Endothelial cell of umbilical vein (primary cell): Measurements from ENCODE around the gene ZCWPW2. TPM values are rescaled to one million over a fixed set of nuclear protein-coding genes. Genes with fewer than 3 reads are reported as not detected.

Experiments used
- BruUV-seq: library from RNA; stranded (reverse); fragments of 400-500 nt; replicated peaks from 2 replicates; lab custom pipeline; 2021; lab: Mats Ljungman, UMichigan
- CTCF ChIA-PET: fragments of 300-600, 350-600 bp; sonication (Branson Sonifier 250); formaldehyde crosslinking; loops from one replicate; lab custom pipeline; 2021; ENCODE audit warnings: antibody characterized with exemption, inconsistent platforms; lab: Charles Lee
- POLR2A ChIA-PET: fragments of 300-600, 350-600 bp; sonication (Branson Sonifier 250); formaldehyde crosslinking; loops from one replicate; lab custom pipeline; 2021; ENCODE audit warnings: antibody characterized with exemption, inconsistent platforms; lab: Charles Lee
- DNase-seq: peaks from one replicate; pipeline ENCODE4 v3.0.0-alpha.2; 2011; ENCODE audit warnings: low read depth, low spot score
- FAIRE-seq: peaks from 2 replicates; lab custom pipeline; 2011; peaks lifted over from hg19 to GRCh38; lab: Jason Lieb, UNC
- H2AFZ ChIP-seq: 2 replicates; pipeline ENCODE4 v1.6.0; 2012; ENCODE audit warnings: low read depth, low read length, control low read depth, inconsistent platforms
- H3K27ac ChIP-seq: 2 replicates; pipeline ENCODE4 v1.5.1; 2011; ENCODE audit warnings: low read depth, mild to moderate bottlenecking, control low read depth, low read length, moderate library complexity; ENCODE audit not compliant: insufficient read depth
- H3K27me3 ChIP-seq, 2 experiments: 2 replicates each; pipeline versions ENCODE4 v1.6.0 to v1.6.1; 2011; ENCODE audit warnings: low read length in 2 of 2, mixed read lengths in 1 of 2; ENCODE audit not compliant: control insufficient read depth in 2 of 2, insufficient read depth in 2 of 2
- H3K36me3 ChIP-seq, 2 experiments: 2 replicates in 1 of 2; 3 replicates in 1 of 2; pipeline ENCODE4 v1.5.1; 2011; ENCODE audit warnings: low read length in 2 of 2, mild to moderate bottlenecking in 1 of 2, moderate library complexity in 1 of 2; ENCODE audit not compliant: control insufficient read depth in 2 of 2, insufficient read depth in 2 of 2; ENCODE audit errors: extremely low read depth in 1 of 2
- H3K4me1 ChIP-seq: 3 replicates; pipeline ENCODE4 v1.5.1; 2011; ENCODE audit warnings: mild to moderate bottlenecking, low read length; ENCODE audit not compliant: control insufficient read depth, insufficient read depth; ENCODE audit errors: extremely low read depth
- H3K4me2 ChIP-seq: 2 replicates; pipeline ENCODE4 v1.6.1; 2011; ENCODE audit warnings: low read length, control low read depth, mixed read lengths; ENCODE audit not compliant: insufficient read depth
- H3K4me3 ChIP-seq, 3 experiments: fragments of 200-600 bp in 1 of 3; sonication (generic), shearing (Covaris generic) in 1 of 3; replicated peaks in 1 of 3; 2 replicates each; pipeline ENCODE4 v1.5.1; 2011 to 2016; ENCODE audit warnings: control low read depth in 3 of 3, low read length in 3 of 3, mild to moderate bottlenecking in 2 of 3, inconsistent platforms in 1 of 3, low read depth in 1 of 3, moderate library complexity in 1 of 3; ENCODE audit not compliant: insufficient read depth in 1 of 3
- H3K79me2 ChIP-seq: 2 replicates; pipeline ENCODE4 v1.6.0; 2012; ENCODE audit warnings: low read length, inconsistent platforms; ENCODE audit not compliant: control insufficient read depth, insufficient read depth
- H3K9ac ChIP-seq: replicated peaks from 2 replicates; pipeline ENCODE3; 2011; ENCODE audit warnings: low read length, control low read depth; ENCODE audit not compliant: insufficient read depth; ENCODE audit errors: extremely low read depth
- H3K9me1 ChIP-seq: replicated peaks from 3 replicates; pipeline ENCODE4 v1.6.0; 2011; ENCODE audit warnings: mild to moderate bottlenecking, low read length; ENCODE audit not compliant: control insufficient read depth, insufficient read depth; ENCODE audit errors: extremely low read depth
- H3K9me3 ChIP-seq: replicated peaks from 2 replicates; pipeline ENCODE4 v1.5.1; 2012; ENCODE audit warnings: low read length, inconsistent platforms; ENCODE audit not compliant: control insufficient read depth, insufficient read depth
- H4K20me1 ChIP-seq: replicated peaks from 2 replicates; pipeline ENCODE3; 2011; ENCODE audit warnings: mild to moderate bottlenecking, low read length; ENCODE audit not compliant: control insufficient read depth, insufficient read depth; ENCODE audit errors: extremely low read depth
- CTCF ChIP-seq, 2 donors: IDR thresholded peaks; 1 replicate in 1 of 2; 2 replicates in 1 of 2; pipeline ENCODE4 v1.5.1; 2011; ENCODE audit warnings: low read length in 2 of 2, mild to moderate bottlenecking in 2 of 2, moderate library complexity in 2 of 2, control low read depth in 1 of 2, inconsistent platforms in 1 of 2, low read depth in 1 of 2; ENCODE audit not compliant: insufficient read depth in 1 of 2; ENCODE audit errors: extremely low read depth in 1 of 2
- FOS ChIP-seq: IDR thresholded peaks from 2 replicates; pipeline ENCODE4 v1.6.1; 2011; ENCODE audit warnings: mild to moderate bottlenecking, low read length, moderate library complexity, borderline replicate concordance; ENCODE audit not compliant: insufficient read depth
- MAX ChIP-seq: IDR thresholded peaks from 2 replicates; pipeline ENCODE4 v1.6.1; 2011; ENCODE audit not compliant: insufficient read depth, insufficient read length
- MYC ChIP-seq: IDR thresholded peaks from one replicate; pipeline ENCODE4 v1.6.1; 2011; ENCODE audit warnings: mild to moderate bottlenecking, low read depth, low read length
- POLR2A ChIP-seq: IDR thresholded peaks from 2 replicates; pipeline ENCODE4 v1.6.1; 2012; ENCODE audit warnings: low read depth, mild to moderate bottlenecking, control low read depth, low read length
- dilution Hi-C: fragments of 300-500 bp; cut with MboI; formaldehyde crosslinking; loops from one replicate; pipeline ENCODE4 v1.15.0; 2019; ENCODE audit warnings: low sequenced_read_pairs; ENCODE audit not compliant: extremely low pct_ligation_motif_present
- intact Hi-C: fragments of 100-400 bp; cut with micrococcal nuclease; formaldehyde crosslinking; loops from one replicate; pipeline ENCODE4 v1.10.0; 2022
- polyA plus RNA-seq, 4 experiments: library from polyadenylated mRNA; depleted of rRNA in 3 of 4; stranded (reverse) in 3 of 4; unstranded in 1 of 4; fragments of >200 nt; gene quantifications; 2 replicates each; pipeline versions ENCODE4 v1.2.1 to v1.2.3, GENCODE V29; 2011 to 2012; ENCODE audit warnings: missing spikeins in 1 of 4
- total RNA-seq: library from RNA; stranded (reverse); gene quantifications from 2 replicates; pipeline ENCODE4 v1.2.3, GENCODE V29; 2021

The ZCWPW2 gene
- total and polyA plus RNA-seq, 2 donors (not counting 3 experiments of a cell fraction or from before 2014, with no cell fraction given) = 0.04 to 0.40 TPM

GRCh38 chr3:28299705-28300104 lies 48.8 kb upstream of the ZCWPW2 start:
- Histone ChIP-seq H3K4me2 (no peak overlapping the region), H3K4me1 (peaks cover 4% of the 10 kb centered on the region), H3K79me2 (no peaks in the 10 kb centered on the region), H3K27ac (no peak overlapping the region), H3K9ac (no peak overlapping the region), H4K20me1 (no peaks in the 10 kb centered on the region), H2AFZ (no peak overlapping the region), H3K27me3 (no peaks in the 10 kb centered on the region), H3K4me3 (no peak overlapping the region), H3K9me3 (no peaks in the 10 kb centered on the region), H3K36me3 (no peaks in the 10 kb centered on the region), H3K9me1 (no peaks in the 10 kb centered on the region)
- FAIRE-seq (no peak), DNase-seq (no peak)
- ChIA-PET POLR2A (no interaction called here), CTCF (interaction anchor here (1.1 to 1.6 kb wide), 2 partner anchors 28 to 35 kb away, joined by 3 to 7 read pairs; no protein-coding TSS in a partner anchor)
- intact Hi-C loops (loop anchor here (5.0 kb wide), 1 partner anchor 57 kb away; the partner anchor contains the start of gene CMC1), dilution Hi-C loops (no loop called here)
- BruUV-seq = no TSS peak
- no peak for TF ChIP-seq POLR2A

GRCh38 chr3:28300345-28300962 lies 48.1 kb upstream of the ZCWPW2 start:
- no peak overlapping the region for H2AFZ ChIP-seq
- no peak overlapping the region for H3K4me3 ChIP-seq
- POLR2A ChIA-PET = no interaction called here
- H3K36me3 ChIP-seq = no peaks in the 10 kb centered on the region
- intact Hi-C loops = no loop called here
- no peak for DNase-seq
- TF ChIP-seq MAX (no peak), MYC (no peak), FOS (no peak), POLR2A (no peak), CTCF (IDR thresholded peaks at IDR 0.05; ENCODE audit: extremely low read depth in 1 of 2, insufficient read depth in 1 of 2, low read depth in 1 of 2, low read length in 2 of 2) (no peak)
- no peaks in the 10 kb centered on the region for H3K4me1 ChIP-seq
- no peak overlapping the region for H3K27ac ChIP-seq
- dilution Hi-C loops = no loop called here
- no peaks in the 10 kb centered on the region for H3K9me1 ChIP-seq
- CTCF ChIA-PET = no interaction called here
- no TSS peak for BruUV-seq
- H3K4me2 ChIP-seq = no peak overlapping the region
- H3K27me3 ChIP-seq = no peaks in the 10 kb centered on the region
- no peak for FAIRE-seq
- H4K20me1 ChIP-seq = no peaks in the 10 kb centered on the region
- H3K9me3 ChIP-seq = no peaks in the 10 kb centered on the region
- no peaks in the 10 kb centered on the region for H3K79me2 ChIP-seq
- no peak overlapping the region for H3K9ac ChIP-seq
